Measurements from ENCODE around the gene XPO4. TPM values are rescaled to one million over a fixed set of nuclear protein-coding genes. Genes with fewer than 3 reads are reported as not detected.

XPO4 gene
- total and polyA plus RNA-seq, 10 of the 15 experiments (the other 5 are each of a cell fraction or from before 2014, with no cell fraction given): 3.6 to 24.9 (median 18.4) TPM

- Histone ChIP-seq H3K9me3 (replicated peaks; ENCODE audit: control insufficient read depth, insufficient read depth, low read length) (no peaks in the 10 kb centered on the region), H3K27ac (ENCODE audit: control insufficient read depth, insufficient read depth) (no peak overlapping the region), H3K4me2 (ENCODE audit: control insufficient read depth, insufficient read depth) (no peak overlapping the region), H3K4me1 (ENCODE audit: control insufficient read depth, insufficient read depth, low read length) (no peaks in the 10 kb centered on the region), H2AFZ (ENCODE audit: control insufficient read depth, low read depth, low read length) (no peak overlapping the region), H3K36me3 (ENCODE audit: control insufficient read depth in 2 of 2, insufficient read depth in 2 of 2, low read length in 1 of 2) (peaks cover 0 to 26% of the 10 kb centered on the region in 2 experiments; a peak in 3 of 4 replicates), H3K27me3 (replicated peaks in 1 of 2; ENCODE audit: control insufficient read depth in 2 of 2, insufficient read depth in 2 of 2, low read length in 1 of 2) (no peaks in the 10 kb centered on the region), H4K20me1 (ENCODE audit: control insufficient read depth, insufficient read depth) (no peaks in the 10 kb centered on the region), H3K4me3 (no peak overlapping the region), H3K9ac (ENCODE audit: control insufficient read depth, insufficient read depth, low read length) (no peak overlapping the region), H3K79me2 (ENCODE audit: control insufficient read depth, insufficient read depth, low read length) (no peaks in the 10 kb centered on the region)
- WGBS (ENCODE audit: insufficient coverage, insufficient replicate concordance, low lambda C conversion rate, missing lambda C conversion rate): 97% methylated on average over 3 of the region's 3 CpGs
- DNase-seq (ENCODE audit: low read depth, low spot score) (no peak), ATAC-seq (no peak), FAIRE-seq (no peak)
- RAD21 ChIA-PET (ENCODE audit: unreplicated experiment): no interaction called here
- in situ Hi-C loops (cut with MboI) (loop anchor here (25.0 kb wide), 1 partner anchor 646 kb away; the partner anchor contains the start of gene GJB2), intact Hi-C loops (cut with micrococcal nuclease; ENCODE audit: unreplicated experiment) (no loop called here)
- CTCF ChIA-PET: interaction anchor here (0.7 to 2.4 kb wide), 6 partner anchors 8 to 340 kb away, joined by 3 to 15 read pairs (median 6); no protein-coding TSS in a partner anchor
- POLR2A ChIA-PET: no interaction called here
- BruUV-seq (replicated peaks): no TSS peak
- TF ChIP-seq SRF (IDR thresholded peaks at IDR 0.05; ENCODE audit: low read depth in 2 of 2, low read length in 2 of 2): no peak
- no peak for TF ChIP-seq USF1 (IDR thresholded peaks at IDR 0.05; ENCODE audit: borderline replicate concordance, extremely low read length, insufficient read depth, low read depth, low read length)
- TF ChIP-seq, protein P1, sequence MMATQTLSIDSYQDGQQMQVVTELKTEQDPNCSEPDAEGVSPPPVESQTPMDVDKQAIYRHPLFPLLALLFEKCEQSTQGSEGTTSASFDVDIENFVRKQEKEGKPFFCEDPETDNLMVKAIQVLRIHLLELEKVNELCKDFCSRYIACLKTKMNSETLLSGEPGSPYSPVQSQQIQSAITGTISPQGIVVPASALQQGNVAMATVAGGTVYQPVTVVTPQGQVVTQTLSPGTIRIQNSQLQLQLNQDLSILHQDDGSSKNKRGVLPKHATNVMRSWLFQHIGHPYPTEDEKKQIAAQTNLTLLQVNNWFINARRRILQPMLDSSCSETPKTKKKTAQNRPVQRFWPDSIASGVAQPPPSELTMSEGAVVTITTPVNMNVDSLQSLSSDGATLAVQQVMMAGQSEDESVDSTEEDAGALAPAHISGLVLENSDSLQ (IDR thresholded peaks at IDR 0.05): no peak
- no peak for TF ChIP-seq JUNB (IDR thresholded peaks at IDR 0.05)
- no peak for TF ChIP-seq ELK1 (IDR thresholded peaks at IDR 0.05; ENCODE audit: low read depth, low read length)
- TF ChIP-seq EP300 (IDR thresholded peaks at IDR 0.05; ENCODE audit: borderline replicate concordance in 1 of 2, control insufficient read depth in 1 of 2, low read depth in 2 of 2, low read length in 2 of 2): no peak
- no peak for TF ChIP-seq ZNF274 (IDR thresholded peaks at IDR 0.05; ENCODE audit: insufficient read depth, insufficient read length)
- no peak for TF ChIP-seq SIN3A (IDR thresholded peaks at IDR 0.05; ENCODE audit: low read depth, low read length)
- no peak for TF ChIP-seq ATF7 (IDR thresholded peaks at IDR 0.05; ENCODE audit: low read depth)
- SMC1A ChIA-PET (ENCODE audit: uncharacterized antibody, unreplicated experiment): interaction anchor here (1.2 to 1.5 kb wide), 3 partner anchors 11 to 40 kb away, joined by 3 to 5 read pairs (median 3); no protein-coding TSS in a partner anchor
Measured at GRCh38 chr13:20832861-20833260, 69.7 kb downstream of the XPO4 start.

Data from GM12878 (cell line).